Inferior parietal cortex (tissue), 1 donor: ENCODE measurements around the gene IMMP2L.

ENCODE experiments used
- DNase-seq: peaks from one replicate; pipeline ENCODE4 v3.0.0-alpha.2; 2016; ENCODE audit errors: extremely low spot score

Gene IMMP2L

GRCh38 chr7:111104710-111105109 is 457.6 kb downstream of the IMMP2L start:
- no peak for DNase-seq

GRCh38 chr7:111103678-111104274 is 458.5 kb downstream of the IMMP2L start:
- DNase-seq, result no peak

- DNase-seq, result no peak
Measured at GRCh38 chr7:111103136-111103535, 459.2 kb downstream of the IMMP2L start.

- DNase-seq, result no peak
Measured at GRCh38 chr7:111101856-111102646, 460.2 kb downstream of the IMMP2L start.

GRCh38 chr7:111098926-111099250 is 463.4 kb downstream of the IMMP2L start:
- DNase-seq, result no peak

GRCh38 chr7:111098011-111098925 is 464.0 kb downstream of the IMMP2L start:
- DNase-seq, result peak; percentile 80

- no peak for DNase-seq
Measured at GRCh38 chr7:111096997-111097396, 465.3 kb downstream of the IMMP2L start.

GRCh38 chr7:111094419-111094818 is 467.9 kb downstream of the IMMP2L start:
- no peak for DNase-seq

- no peak for DNase-seq
Measured at GRCh38 chr7:111093496-111093895, 468.8 kb downstream of the IMMP2L start.

GRCh38 chr7:111092406-111093236 is 469.7 kb downstream of the IMMP2L start:
- DNase-seq, result no peak

GRCh38 chr7:111091593-111092358 is 470.5 kb downstream of the IMMP2L start:
- no peak for DNase-seq

- DNase-seq, result peak; percentile 74
Measured at GRCh38 chr7:111090846-111091245, 471.4 kb downstream of the IMMP2L start, which contains the start of gene LRRN3. Gene LRRN3 (plus strand): TSS chr7:111091127. CDS start chr7:111122773, 31,646 bp downstream.

GRCh38 chr7:111089822-111090426 is 472.4 kb downstream of the IMMP2L start:
- peak; percentile 72 for DNase-seq

- DNase-seq, result no peak
Measured at GRCh38 chr7:111088328-111088727, 474.0 kb downstream of the IMMP2L start.

GRCh38 chr7:111086532-111086931 is 475.8 kb downstream of the IMMP2L start:
- no peak for DNase-seq

- DNase-seq, result no peak
Measured at GRCh38 chr7:111085356-111085755, 476.9 kb downstream of the IMMP2L start.

- no peak for DNase-seq
Measured at GRCh38 chr7:111083413-111083812, 478.9 kb downstream of the IMMP2L start.

- DNase-seq, result no peak
Measured at GRCh38 chr7:111082351-111082750, 479.9 kb downstream of the IMMP2L start.

- DNase-seq, result no peak
Measured at GRCh38 chr7:111081546-111082267, 480.6 kb downstream of the IMMP2L start.
